Measurements from ENCODE around the gene HLA-DQB2. TPM values are rescaled to one million over a fixed set of nuclear protein-coding genes. Genes with fewer than 3 reads are reported as not detected.
"Not testable (repeated sequence)": the region's sequence is repeated elsewhere in the genome, so short reads cannot be mapped to it uniquely, and the experiment has no call there.

HLA-DQB2 gene
- total RNA-seq, 1 experiment from 2014 or later, result 0.38 TPM

DNA sequence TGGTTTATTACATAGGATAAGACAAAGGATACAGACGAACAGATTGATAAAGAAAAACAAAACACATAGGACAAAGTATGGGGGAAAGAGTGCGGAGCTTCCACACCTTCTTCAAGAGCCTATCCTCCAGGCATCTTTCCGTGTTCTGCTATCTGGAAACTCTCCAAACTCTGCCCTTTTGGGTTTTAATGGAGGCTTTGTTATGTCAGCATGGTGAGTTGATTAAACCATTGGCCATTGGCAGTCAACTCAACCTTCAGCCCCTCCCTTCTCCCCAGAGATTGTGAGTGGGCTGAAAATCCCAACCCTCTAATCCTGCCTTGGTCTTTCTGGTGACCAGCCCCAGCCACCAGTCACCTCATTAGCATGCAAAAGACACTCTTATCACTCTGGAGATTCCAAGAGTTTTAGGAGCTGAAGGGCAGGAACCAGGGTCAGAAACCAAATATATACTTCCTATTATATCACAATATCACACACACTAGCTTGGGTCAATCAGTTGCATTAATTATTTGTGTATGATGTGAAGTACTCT lies 29.6 kb upstream of the HLA-DQB2 start:
- CTCF ChIA-PET, result interaction anchor here (0.9 to 1.1 kb wide), 3 partner anchors 13 to 379 kb away, joined by 3 read pairs; no protein-coding TSS in a partner anchor

DNA sequence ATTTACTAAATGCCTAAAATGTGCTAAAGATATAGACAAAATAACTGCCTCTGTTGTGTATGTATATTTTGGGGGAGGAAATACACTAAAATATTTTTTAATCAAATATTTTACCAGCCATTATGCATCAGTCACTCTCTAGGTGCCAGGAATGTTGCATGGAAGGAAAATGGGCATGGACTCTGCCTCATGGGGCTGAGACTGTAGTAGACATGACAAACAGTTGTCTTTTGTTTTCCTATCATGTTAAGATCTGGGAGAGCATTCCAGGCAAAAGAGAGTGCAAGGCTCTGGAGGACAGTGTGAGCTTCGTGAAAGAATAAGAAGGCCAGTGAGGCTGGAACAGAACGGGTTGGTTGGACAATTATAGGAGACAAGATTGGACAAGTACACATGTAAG lies 27.0 kb upstream of the HLA-DQB2 start:
- H3K27ac Mint-ChIP-seq (ENCODE audit: unreplicated experiment), result no peak overlapping the region
- intact Hi-C loops (cut with micrococcal nuclease; ENCODE audit: unreplicated experiment), result loop anchor here (10.0 kb wide), 1 partner anchor 536 kb away; no protein-coding TSS in a partner anchor
- no peaks in the 10 kb centered on the region for H3K9me3 Mint-ChIP-seq (ENCODE audit: low read depth, unreplicated experiment)
- H3K4me3 Mint-ChIP-seq (ENCODE audit: low read depth, unreplicated experiment), result no peak overlapping the region
- CTCF ChIA-PET, result interaction anchor here (1.6 kb wide), 1 partner anchor 12 kb away, joined by 4 read pairs; no protein-coding TSS in a partner anchor
- no peak for DNase-seq
- no peaks in the 10 kb centered on the region for H3K36me3 Mint-ChIP-seq (ENCODE audit: insufficient read depth, unreplicated experiment)
- BruUV-seq (replicated peaks), result no TSS peak
- H3K27me3 Mint-ChIP-seq (ENCODE audit: unreplicated experiment), result peaks cover 97% of the 10 kb centered on the region
- no peaks in the 10 kb centered on the region for H3K4me1 Mint-ChIP-seq (ENCODE audit: low read depth, unreplicated experiment)
- TF ChIP-seq, protein P1, sequence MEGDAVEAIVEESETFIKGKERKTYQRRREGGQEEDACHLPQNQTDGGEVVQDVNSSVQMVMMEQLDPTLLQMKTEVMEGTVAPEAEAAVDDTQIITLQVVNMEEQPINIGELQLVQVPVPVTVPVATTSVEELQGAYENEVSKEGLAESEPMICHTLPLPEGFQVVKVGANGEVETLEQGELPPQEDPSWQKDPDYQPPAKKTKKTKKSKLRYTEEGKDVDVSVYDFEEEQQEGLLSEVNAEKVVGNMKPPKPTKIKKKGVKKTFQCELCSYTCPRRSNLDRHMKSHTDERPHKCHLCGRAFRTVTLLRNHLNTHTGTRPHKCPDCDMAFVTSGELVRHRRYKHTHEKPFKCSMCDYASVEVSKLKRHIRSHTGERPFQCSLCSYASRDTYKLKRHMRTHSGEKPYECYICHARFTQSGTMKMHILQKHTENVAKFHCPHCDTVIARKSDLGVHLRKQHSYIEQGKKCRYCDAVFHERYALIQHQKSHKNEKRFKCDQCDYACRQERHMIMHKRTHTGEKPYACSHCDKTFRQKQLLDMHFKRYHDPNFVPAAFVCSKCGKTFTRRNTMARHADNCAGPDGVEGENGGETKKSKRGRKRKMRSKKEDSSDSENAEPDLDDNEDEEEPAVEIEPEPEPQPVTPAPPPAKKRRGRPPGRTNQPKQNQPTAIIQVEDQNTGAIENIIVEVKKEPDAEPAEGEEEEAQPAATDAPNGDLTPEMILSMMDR (IDR thresholded peaks at IDR 0.05; ENCODE audit: unreplicated experiment), result no peak

More for the DNA sequence above, 29.6 kb upstream of the HLA-DQB2 start:
- peaks cover 97% of the 10 kb centered on the region for H3K27me3 Mint-ChIP-seq (ENCODE audit: unreplicated experiment)
- no TSS peak for BruUV-seq (replicated peaks)
- no peak overlapping the region for H3K4me3 Mint-ChIP-seq (ENCODE audit: low read depth, unreplicated experiment)
- H3K9me3 Mint-ChIP-seq (ENCODE audit: low read depth, unreplicated experiment), result no peaks in the 10 kb centered on the region
- no peaks in the 10 kb centered on the region for H3K36me3 Mint-ChIP-seq (ENCODE audit: insufficient read depth, unreplicated experiment)
- no peak for DNase-seq
- TF ChIP-seq, protein P1 (IDR thresholded peaks at IDR 0.05; ENCODE audit: unreplicated experiment), result no peak
- no peak overlapping the region for H3K27ac Mint-ChIP-seq (ENCODE audit: unreplicated experiment)
- peaks cover 7% of the 10 kb centered on the region for H3K4me1 Mint-ChIP-seq (ENCODE audit: low read depth, unreplicated experiment)
- intact Hi-C loops (cut with micrococcal nuclease; ENCODE audit: unreplicated experiment), result loop anchor here (10.0 kb wide), 1 partner anchor 538 kb away; no protein-coding TSS in a partner anchor

DNA sequence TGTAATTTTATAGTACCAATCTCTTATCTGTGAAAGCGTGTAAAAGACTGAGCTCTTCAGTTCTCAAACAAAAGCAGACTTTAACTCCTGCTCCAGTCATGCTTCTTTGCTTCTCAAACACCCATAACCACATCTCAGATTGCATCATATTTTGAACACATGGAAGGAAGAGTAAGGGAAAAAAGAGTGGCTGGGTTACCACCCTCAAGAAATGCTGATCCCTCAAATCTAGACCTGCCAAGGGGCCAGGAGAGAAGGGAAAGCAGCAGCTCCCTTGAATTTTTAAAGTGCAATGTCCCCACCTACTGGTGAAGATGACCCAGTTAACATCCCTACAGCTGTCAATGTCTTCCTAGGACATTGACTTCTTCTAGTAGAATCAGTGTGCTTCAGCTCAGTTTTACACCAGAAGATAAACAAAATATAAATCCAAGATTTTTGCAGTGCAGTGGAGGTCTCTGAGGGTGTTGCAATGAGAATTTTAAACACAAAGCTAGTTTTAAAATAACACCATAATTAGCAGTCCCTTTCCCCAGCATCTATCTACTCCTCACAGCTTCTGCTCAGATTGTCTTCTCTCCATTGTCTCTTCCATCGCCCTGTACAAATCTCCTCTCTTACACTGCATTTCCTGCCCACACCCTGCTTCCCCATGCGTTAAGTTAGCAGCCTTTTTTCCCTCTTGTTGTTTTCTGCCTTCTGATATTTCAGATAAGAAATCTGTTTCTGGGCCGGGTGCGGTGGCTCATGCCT lies 22.6 kb upstream of the HLA-DQB2 start:
- CTCF ChIA-PET, result interaction anchor here (0.5 to 2.0 kb wide), 18 partner anchors 10 to 656 kb away, joined by 3 to 22 read pairs (median 4); partner anchors contain the start of gene FKBPL
- no peaks in the 10 kb centered on the region for H3K4me1 Mint-ChIP-seq (ENCODE audit: low read depth, unreplicated experiment)
- H3K27me3 Mint-ChIP-seq (ENCODE audit: unreplicated experiment), result peaks cover 95% of the 10 kb centered on the region
- no peaks in the 10 kb centered on the region for H3K36me3 Mint-ChIP-seq (ENCODE audit: insufficient read depth, unreplicated experiment)
- H3K4me3 Mint-ChIP-seq (ENCODE audit: low read depth, unreplicated experiment), result no peak overlapping the region
- no TSS peak for BruUV-seq (replicated peaks)
- intact Hi-C loops (cut with micrococcal nuclease; ENCODE audit: unreplicated experiment), result loop anchor here (2.0 to 5.0 kb wide), 3 partner anchors 84 to 373 kb away; no protein-coding TSS in a partner anchor
- no peak overlapping the region for H3K27ac Mint-ChIP-seq (ENCODE audit: unreplicated experiment)
- TF ChIP-seq, protein P1 (IDR thresholded peaks at IDR 0.05; ENCODE audit: unreplicated experiment), result peak; percentile 84
- DNase-seq, result peak; percentile 76
- H3K9me3 Mint-ChIP-seq (ENCODE audit: low read depth, unreplicated experiment), result no peaks in the 10 kb centered on the region

DNA sequence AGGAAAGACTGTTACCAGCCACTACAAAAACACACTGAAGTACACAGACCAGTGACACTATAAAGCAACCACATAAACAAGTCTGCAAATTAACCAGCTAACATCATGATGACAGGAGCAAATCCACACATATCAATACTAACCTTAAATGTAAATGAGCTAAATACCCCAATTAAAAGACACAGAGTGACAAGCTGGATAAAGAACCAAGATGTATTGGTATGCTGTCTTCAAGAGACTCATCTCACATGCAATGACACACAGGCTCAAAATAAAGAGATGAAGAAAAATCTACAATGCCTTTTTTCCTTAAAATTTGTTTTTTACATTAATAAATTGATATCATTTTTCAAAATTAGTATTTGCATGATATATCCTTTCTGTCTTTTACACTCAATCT lies 19.6 kb upstream of the HLA-DQB2 start:
- intact Hi-C loops (cut with micrococcal nuclease; ENCODE audit: unreplicated experiment); H3K27ac Mint-ChIP-seq (ENCODE audit: unreplicated experiment); H3K9me3 Mint-ChIP-seq (ENCODE audit: low read depth, unreplicated experiment); H3K4me3 Mint-ChIP-seq (ENCODE audit: low read depth, unreplicated experiment); BruUV-seq (replicated peaks); H3K36me3 Mint-ChIP-seq (ENCODE audit: insufficient read depth, unreplicated experiment); H3K4me1 Mint-ChIP-seq (ENCODE audit: low read depth, unreplicated experiment); DNase-seq; CTCF ChIA-PET: not testable (repeated sequence)
- peaks cover 98% of the 10 kb centered on the region for H3K27me3 Mint-ChIP-seq (ENCODE audit: unreplicated experiment)

Data from Calu3 (cell line).